Endothelial cell of umbilical vein (primary cell): ENCODE results near the gene XDH. TPM values are rescaled to one million over a fixed set of nuclear protein-coding genes. Genes with fewer than 3 reads are reported as not detected.

Source experiments
- BruUV-seq: library from RNA; stranded (reverse); fragments of 400-500 nt; replicated peaks from 2 replicates; lab custom pipeline; 2021; lab: Mats Ljungman, UMichigan
- CTCF ChIA-PET: fragments of 300-600, 350-600 bp; sonication (Branson Sonifier 250); formaldehyde crosslinking; loops from one replicate; lab custom pipeline; 2021; ENCODE audit warnings: antibody characterized with exemption, inconsistent platforms; lab: Charles Lee
- POLR2A ChIA-PET: fragments of 300-600, 350-600 bp; sonication (Branson Sonifier 250); formaldehyde crosslinking; loops from one replicate; lab custom pipeline; 2021; ENCODE audit warnings: antibody characterized with exemption, inconsistent platforms; lab: Charles Lee
- DNase-seq: peaks from one replicate; pipeline ENCODE4 v3.0.0-alpha.2; 2011; ENCODE audit warnings: low read depth, low spot score
- FAIRE-seq: peaks from 2 replicates; lab custom pipeline; 2011; peaks lifted over from hg19 to GRCh38; lab: Jason Lieb, UNC
- H2AFZ ChIP-seq: 2 replicates; pipeline ENCODE4 v1.6.0; 2012; ENCODE audit warnings: low read depth, low read length, control low read depth, inconsistent platforms
- H3K27ac ChIP-seq: 2 replicates; pipeline ENCODE4 v1.5.1; 2011; ENCODE audit warnings: low read depth, mild to moderate bottlenecking, control low read depth, low read length, moderate library complexity; ENCODE audit not compliant: insufficient read depth
- H3K27me3 ChIP-seq, 2 experiments: 2 replicates each; pipeline versions ENCODE4 v1.6.0 to v1.6.1; 2011; ENCODE audit warnings: low read length in 2 of 2, mixed read lengths in 1 of 2; ENCODE audit not compliant: control insufficient read depth in 2 of 2, insufficient read depth in 2 of 2
- H3K36me3 ChIP-seq, 2 experiments: 2 replicates in 1 of 2; 3 replicates in 1 of 2; pipeline ENCODE4 v1.5.1; 2011; ENCODE audit warnings: low read length in 2 of 2, mild to moderate bottlenecking in 1 of 2, moderate library complexity in 1 of 2; ENCODE audit not compliant: control insufficient read depth in 2 of 2, insufficient read depth in 2 of 2; ENCODE audit errors: extremely low read depth in 1 of 2
- H3K4me1 ChIP-seq: 3 replicates; pipeline ENCODE4 v1.5.1; 2011; ENCODE audit warnings: mild to moderate bottlenecking, low read length; ENCODE audit not compliant: control insufficient read depth, insufficient read depth; ENCODE audit errors: extremely low read depth
- H3K4me2 ChIP-seq: 2 replicates; pipeline ENCODE4 v1.6.1; 2011; ENCODE audit warnings: low read length, control low read depth, mixed read lengths; ENCODE audit not compliant: insufficient read depth
- H3K4me3 ChIP-seq, 3 experiments: fragments of 200-600 bp in 1 of 3; sonication (generic), shearing (Covaris generic) in 1 of 3; replicated peaks in 1 of 3; 2 replicates each; pipeline ENCODE4 v1.5.1; 2011 to 2016; ENCODE audit warnings: control low read depth in 3 of 3, low read length in 3 of 3, mild to moderate bottlenecking in 2 of 3, inconsistent platforms in 1 of 3, low read depth in 1 of 3, moderate library complexity in 1 of 3; ENCODE audit not compliant: insufficient read depth in 1 of 3
- H3K79me2 ChIP-seq: 2 replicates; pipeline ENCODE4 v1.6.0; 2012; ENCODE audit warnings: low read length, inconsistent platforms; ENCODE audit not compliant: control insufficient read depth, insufficient read depth
- H3K9ac ChIP-seq: replicated peaks from 2 replicates; pipeline ENCODE3; 2011; ENCODE audit warnings: low read length, control low read depth; ENCODE audit not compliant: insufficient read depth; ENCODE audit errors: extremely low read depth
- H3K9me1 ChIP-seq: replicated peaks from 3 replicates; pipeline ENCODE4 v1.6.0; 2011; ENCODE audit warnings: mild to moderate bottlenecking, low read length; ENCODE audit not compliant: control insufficient read depth, insufficient read depth; ENCODE audit errors: extremely low read depth
- H3K9me3 ChIP-seq: replicated peaks from 2 replicates; pipeline ENCODE4 v1.5.1; 2012; ENCODE audit warnings: low read length, inconsistent platforms; ENCODE audit not compliant: control insufficient read depth, insufficient read depth
- H4K20me1 ChIP-seq: replicated peaks from 2 replicates; pipeline ENCODE3; 2011; ENCODE audit warnings: mild to moderate bottlenecking, low read length; ENCODE audit not compliant: control insufficient read depth, insufficient read depth; ENCODE audit errors: extremely low read depth
- EZH2 ChIP-seq: IDR thresholded peaks from 2 replicates; pipeline ENCODE4 v1.6.1; 2012; ENCODE audit warnings: borderline replicate concordance, low read depth, mild to moderate bottlenecking, moderate library complexity, low read length, inconsistent platforms; ENCODE audit not compliant: severe bottlenecking
- FOS ChIP-seq: IDR thresholded peaks from 2 replicates; pipeline ENCODE4 v1.6.1; 2011; ENCODE audit warnings: mild to moderate bottlenecking, low read length, moderate library complexity, borderline replicate concordance; ENCODE audit not compliant: insufficient read depth
- GATA2 ChIP-seq: IDR thresholded peaks from 2 replicates; pipeline ENCODE4 v1.7.0; 2011; ENCODE audit warnings: low read depth, mild to moderate bottlenecking, moderate library complexity, mixed read lengths, low read length; ENCODE audit not compliant: insufficient read length, insufficient read depth
- JUN ChIP-seq: IDR thresholded peaks from 2 replicates; pipeline ENCODE4 v1.6.1; 2011; ENCODE audit warnings: borderline replicate concordance, low read depth; ENCODE audit not compliant: insufficient read length, insufficient read depth
- MYC ChIP-seq: IDR thresholded peaks from one replicate; pipeline ENCODE4 v1.6.1; 2011; ENCODE audit warnings: mild to moderate bottlenecking, low read depth, low read length
- POLR2A ChIP-seq: IDR thresholded peaks from 2 replicates; pipeline ENCODE4 v1.6.1; 2012; ENCODE audit warnings: low read depth, mild to moderate bottlenecking, control low read depth, low read length
- POLR2AphosphoS5 ChIP-seq: IDR thresholded peaks from 2 replicates; pipeline ENCODE4 v1.6.1; 2012; ENCODE audit warnings: low read depth, mild to moderate bottlenecking, control low read depth, low read length, moderate library complexity; ENCODE audit not compliant: insufficient read depth
- dilution Hi-C: fragments of 300-500 bp; cut with MboI; formaldehyde crosslinking; loops from one replicate; pipeline ENCODE4 v1.15.0; 2019; ENCODE audit warnings: low sequenced_read_pairs; ENCODE audit not compliant: extremely low pct_ligation_motif_present
- intact Hi-C: fragments of 100-400 bp; cut with micrococcal nuclease; formaldehyde crosslinking; loops from one replicate; pipeline ENCODE4 v1.10.0; 2022
- polyA plus RNA-seq, 4 experiments: library from polyadenylated mRNA; depleted of rRNA in 3 of 4; stranded (reverse) in 3 of 4; unstranded in 1 of 4; fragments of >200 nt; gene quantifications; 2 replicates each; pipeline versions ENCODE4 v1.2.1 to v1.2.3, GENCODE V29; 2011 to 2012; ENCODE audit warnings: missing spikeins in 1 of 4
- total RNA-seq: library from RNA; stranded (reverse); gene quantifications from 2 replicates; pipeline ENCODE4 v1.2.3, GENCODE V29; 2021
- TF ChIP-seq, protein P1 (sequence below): IDR thresholded peaks from 2 replicates; pipeline ENCODE4 v1.6.1; 2011; ENCODE audit not compliant: insufficient read depth, insufficient read length
- TF ChIP-seq, protein P2 (sequence below), 2 donors: IDR thresholded peaks; 1 replicate in 1 of 2; 2 replicates in 1 of 2; pipeline ENCODE4 v1.5.1; 2011; ENCODE audit warnings: low read length in 2 of 2, mild to moderate bottlenecking in 2 of 2, moderate library complexity in 2 of 2, control low read depth in 1 of 2, inconsistent platforms in 1 of 2, low read depth in 1 of 2; ENCODE audit not compliant: insufficient read depth in 1 of 2; ENCODE audit errors: extremely low read depth in 1 of 2

Gene XDH
- total and polyA plus RNA-seq, 2 donors (not counting 3 experiments of a cell fraction or from before 2014, with no cell fraction given) = not detected

DNA sequence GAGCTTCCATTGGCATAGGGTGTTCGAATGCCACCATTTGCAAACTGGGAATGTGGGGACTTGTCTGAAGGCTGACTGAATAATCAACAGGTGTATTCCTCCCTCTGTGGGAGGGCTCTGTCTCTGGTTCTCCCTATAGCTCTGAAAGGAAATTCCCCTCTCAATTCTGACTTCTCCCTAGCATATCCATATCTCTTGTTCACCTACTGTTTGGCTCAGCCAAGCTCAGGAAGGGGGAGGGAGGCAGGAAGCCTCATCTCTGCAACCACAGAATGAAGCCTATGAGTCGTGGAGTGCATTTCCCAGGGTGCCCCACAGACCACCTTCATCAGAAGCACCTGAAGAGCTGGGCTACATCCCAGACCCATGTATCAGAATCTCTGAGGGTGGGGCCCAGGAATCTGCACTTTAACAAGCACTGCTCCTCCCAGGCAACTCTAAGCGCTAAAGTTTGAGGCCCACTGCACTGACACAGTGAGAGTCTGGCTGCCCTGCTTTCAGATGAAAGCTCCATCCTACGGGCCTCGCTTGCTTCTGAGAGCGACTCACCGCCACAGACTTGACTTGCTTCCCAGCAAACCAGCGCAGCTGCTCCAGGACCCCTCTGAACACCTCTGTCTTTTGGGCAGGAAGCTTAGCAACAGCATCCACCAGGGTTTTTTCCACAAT is 32.0 kb downstream of the XDH start:
- H3K4me1 ChIP-seq = no peaks in the 10 kb centered on the region
- no peaks in the 10 kb centered on the region for H3K79me2 ChIP-seq
- no peak overlapping the region for H3K9ac ChIP-seq
- H3K4me2 ChIP-seq = no peak overlapping the region
- no peak overlapping the region for H3K4me3 ChIP-seq
- H3K27ac ChIP-seq = no peak overlapping the region
- no peaks in the 10 kb centered on the region for H3K36me3 ChIP-seq
- POLR2A ChIA-PET = no interaction called here
- no TSS peak for BruUV-seq
- TF ChIP-seq MYC = no peak
- no peak for TF ChIP-seq POLR2A
- TF ChIP-seq JUN = no peak
- no peak for TF ChIP-seq FOS
- no peak overlapping the region for H2AFZ ChIP-seq
- intact Hi-C loops (no loop called here), dilution Hi-C loops (no loop called here)
- H3K9me3 ChIP-seq = no peaks in the 10 kb centered on the region
- DNase-seq (no peak), FAIRE-seq (no peak)
- CTCF ChIA-PET = interaction anchor here (1.1 kb wide), 1 partner anchor 11 kb away, joined by 3 read pairs; no protein-coding TSS in a partner anchor
- H3K9me1 ChIP-seq = no peaks in the 10 kb centered on the region
- H4K20me1 ChIP-seq = no peaks in the 10 kb centered on the region
- no peaks in the 10 kb centered on the region for H3K27me3 ChIP-seq

DNA sequence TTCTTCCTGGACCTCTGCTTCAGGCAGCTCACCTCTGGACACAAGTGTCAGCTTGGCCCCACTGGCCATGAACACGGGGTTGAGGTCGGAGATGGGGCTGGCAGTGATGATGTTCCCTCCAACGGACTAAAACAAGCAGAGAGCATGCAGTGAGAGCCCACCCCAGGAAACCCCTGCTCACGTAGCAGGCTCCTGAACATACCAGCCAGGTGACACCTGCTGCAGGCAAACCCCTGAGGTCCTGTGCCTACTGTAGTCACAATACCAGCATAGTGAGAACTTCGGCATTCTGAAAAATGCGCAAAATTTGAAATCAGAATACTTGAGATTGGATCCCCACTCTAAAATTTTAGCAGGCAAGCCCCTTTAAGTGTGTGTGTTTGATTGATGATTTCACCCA is 32.9 kb downstream of the XDH start:
- no peak for TF ChIP-seq JUN
- TF ChIP-seq POLR2AphosphoS5 = no peak
- no peak for TF ChIP-seq FOS
- TF ChIP-seq EZH2 = no peak
- TF ChIP-seq, protein P1, sequence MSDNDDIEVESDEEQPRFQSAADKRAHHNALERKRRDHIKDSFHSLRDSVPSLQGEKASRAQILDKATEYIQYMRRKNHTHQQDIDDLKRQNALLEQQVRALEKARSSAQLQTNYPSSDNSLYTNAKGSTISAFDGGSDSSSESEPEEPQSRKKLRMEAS = no peak
- TF ChIP-seq MYC = no peak
- no peak for TF ChIP-seq GATA2
- TF ChIP-seq, protein P2, sequence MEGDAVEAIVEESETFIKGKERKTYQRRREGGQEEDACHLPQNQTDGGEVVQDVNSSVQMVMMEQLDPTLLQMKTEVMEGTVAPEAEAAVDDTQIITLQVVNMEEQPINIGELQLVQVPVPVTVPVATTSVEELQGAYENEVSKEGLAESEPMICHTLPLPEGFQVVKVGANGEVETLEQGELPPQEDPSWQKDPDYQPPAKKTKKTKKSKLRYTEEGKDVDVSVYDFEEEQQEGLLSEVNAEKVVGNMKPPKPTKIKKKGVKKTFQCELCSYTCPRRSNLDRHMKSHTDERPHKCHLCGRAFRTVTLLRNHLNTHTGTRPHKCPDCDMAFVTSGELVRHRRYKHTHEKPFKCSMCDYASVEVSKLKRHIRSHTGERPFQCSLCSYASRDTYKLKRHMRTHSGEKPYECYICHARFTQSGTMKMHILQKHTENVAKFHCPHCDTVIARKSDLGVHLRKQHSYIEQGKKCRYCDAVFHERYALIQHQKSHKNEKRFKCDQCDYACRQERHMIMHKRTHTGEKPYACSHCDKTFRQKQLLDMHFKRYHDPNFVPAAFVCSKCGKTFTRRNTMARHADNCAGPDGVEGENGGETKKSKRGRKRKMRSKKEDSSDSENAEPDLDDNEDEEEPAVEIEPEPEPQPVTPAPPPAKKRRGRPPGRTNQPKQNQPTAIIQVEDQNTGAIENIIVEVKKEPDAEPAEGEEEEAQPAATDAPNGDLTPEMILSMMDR (IDR thresholded peaks at IDR 0.05; ENCODE audit: extremely low read depth in 1 of 2, insufficient read depth in 1 of 2, low read depth in 1 of 2, low read length in 2 of 2) = no peak
- no peak for TF ChIP-seq POLR2A
- H3K9me3 ChIP-seq = no peaks in the 10 kb centered on the region
- no peak for DNase-seq
- H3K4me3 ChIP-seq = no peak overlapping the region
- H3K79me2 ChIP-seq = no peaks in the 10 kb centered on the region
- H3K9ac ChIP-seq = no peak overlapping the region
- dilution Hi-C loops (no loop called here), intact Hi-C loops (no loop called here)
- POLR2A ChIA-PET = no interaction called here
- no peaks in the 10 kb centered on the region for H4K20me1 ChIP-seq
- FAIRE-seq = no peak
- no peak overlapping the region for H2AFZ ChIP-seq
- CTCF ChIA-PET = interaction anchor here (1.1 kb wide), 1 partner anchor 10 kb away, joined by 3 read pairs; no protein-coding TSS in a partner anchor
- H3K4me1 ChIP-seq = no peaks in the 10 kb centered on the region
- no TSS peak for BruUV-seq
- no peaks in the 10 kb centered on the region for H3K9me1 ChIP-seq
- no peaks in the 10 kb centered on the region for H3K27me3 ChIP-seq
- H3K27ac ChIP-seq = no peak overlapping the region
- H3K36me3 ChIP-seq = no peaks in the 10 kb centered on the region
- H3K4me2 ChIP-seq = no peak overlapping the region
